ENCODE data around the gene LDHAL6B.
A peak's percentile ranks its signal among the peaks of the same experiment; 100 is the strongest.

Gene LDHAL6B

GRCh38 chr15:59177317-59177660 lies 29.4 kb upstream of the LDHAL6B start:
- DNase-seq (ENCODE audit: low spot score) = peak; percentile 79

- DNase-seq (ENCODE audit: low spot score) = no peak
These were observed 28.4 kb upstream of the LDHAL6B start for GRCh38 chr15:59178151-59178695.

DNA sequence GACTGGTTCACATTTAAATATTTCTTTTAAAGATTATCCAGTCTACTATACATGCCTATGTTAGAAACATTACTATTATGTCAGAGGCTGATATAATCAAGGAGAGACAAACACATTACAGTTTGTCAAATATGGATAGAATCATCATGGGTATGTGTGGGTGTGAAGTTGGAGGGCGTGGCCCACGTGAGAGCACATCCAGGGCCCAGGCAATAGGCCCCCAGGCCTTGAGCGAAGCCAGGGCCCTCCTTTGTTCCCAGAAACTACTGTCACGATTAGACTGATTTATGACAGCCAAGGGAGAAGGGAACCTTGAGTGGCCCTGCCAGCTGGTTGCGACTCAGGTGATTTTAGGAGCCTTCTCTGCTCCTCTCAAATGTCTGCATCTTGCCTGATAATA lies 26.9 kb upstream of the LDHAL6B start:
- no peak for DNase-seq (ENCODE audit: low spot score)

DNA sequence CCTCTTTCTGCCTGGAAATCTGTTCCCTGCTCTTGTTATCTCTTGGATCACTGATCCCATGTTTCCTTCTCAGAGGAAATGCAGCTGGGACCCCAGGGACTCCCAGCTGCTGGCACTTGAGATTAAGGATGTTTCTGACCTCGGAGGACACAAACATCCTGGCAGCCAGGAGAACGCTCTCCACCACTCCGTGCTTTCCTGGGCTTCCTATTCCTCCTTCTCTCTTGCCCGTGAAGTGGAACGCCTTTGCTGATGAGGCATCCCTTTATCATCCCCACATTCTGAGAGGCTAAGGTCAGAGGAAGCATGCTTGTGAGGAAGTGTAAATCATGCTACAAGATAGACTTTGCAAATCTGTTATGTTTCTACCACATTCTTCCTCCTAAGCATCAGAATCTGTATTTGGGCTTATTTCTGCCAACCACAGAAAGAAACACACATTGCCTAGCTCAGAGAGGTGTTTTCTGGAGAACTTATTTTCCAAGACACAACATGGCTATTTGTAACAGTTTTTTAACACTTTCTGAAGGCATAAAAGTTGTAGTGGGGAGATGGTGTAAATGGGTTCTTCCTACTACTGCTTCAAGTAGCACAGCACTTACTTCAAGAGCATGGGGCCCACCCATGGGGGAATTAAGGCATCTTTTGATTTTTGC lies 25.6 kb upstream of the LDHAL6B start:
- no peak for DNase-seq (ENCODE audit: low spot score)

- peak; percentile 46 for DNase-seq (ENCODE audit: low spot score)
These were observed 20.9 kb upstream of the LDHAL6B start for GRCh38 chr15:59185725-59186124.

GRCh38 chr15:59186501-59186900 lies 20.1 kb upstream of the LDHAL6B start:
- no peak for DNase-seq (ENCODE audit: low spot score)

- DNase-seq (ENCODE audit: low spot score) = no peak
These were observed 17.4 kb upstream of the LDHAL6B start for GRCh38 chr15:59189241-59189640.

- DNase-seq (ENCODE audit: low spot score) = no peak
These were observed 16.4 kb upstream of the LDHAL6B start for GRCh38 chr15:59190291-59190690.

GRCh38 chr15:59191855-59192237 lies 14.8 kb upstream of the LDHAL6B start:
- no peak for DNase-seq (ENCODE audit: low spot score)

GRCh38 chr15:59194639-59195325 lies 11.9 kb upstream of the LDHAL6B start:
- no peak for DNase-seq (ENCODE audit: low spot score)

- DNase-seq (ENCODE audit: low spot score) = no peak
These were observed 10.2 kb upstream of the LDHAL6B start for GRCh38 chr15:59196416-59196815.

- no peak for DNase-seq (ENCODE audit: low spot score)
These were observed 9.2 kb upstream of the LDHAL6B start for GRCh38 chr15:59197454-59197853.

DNA sequence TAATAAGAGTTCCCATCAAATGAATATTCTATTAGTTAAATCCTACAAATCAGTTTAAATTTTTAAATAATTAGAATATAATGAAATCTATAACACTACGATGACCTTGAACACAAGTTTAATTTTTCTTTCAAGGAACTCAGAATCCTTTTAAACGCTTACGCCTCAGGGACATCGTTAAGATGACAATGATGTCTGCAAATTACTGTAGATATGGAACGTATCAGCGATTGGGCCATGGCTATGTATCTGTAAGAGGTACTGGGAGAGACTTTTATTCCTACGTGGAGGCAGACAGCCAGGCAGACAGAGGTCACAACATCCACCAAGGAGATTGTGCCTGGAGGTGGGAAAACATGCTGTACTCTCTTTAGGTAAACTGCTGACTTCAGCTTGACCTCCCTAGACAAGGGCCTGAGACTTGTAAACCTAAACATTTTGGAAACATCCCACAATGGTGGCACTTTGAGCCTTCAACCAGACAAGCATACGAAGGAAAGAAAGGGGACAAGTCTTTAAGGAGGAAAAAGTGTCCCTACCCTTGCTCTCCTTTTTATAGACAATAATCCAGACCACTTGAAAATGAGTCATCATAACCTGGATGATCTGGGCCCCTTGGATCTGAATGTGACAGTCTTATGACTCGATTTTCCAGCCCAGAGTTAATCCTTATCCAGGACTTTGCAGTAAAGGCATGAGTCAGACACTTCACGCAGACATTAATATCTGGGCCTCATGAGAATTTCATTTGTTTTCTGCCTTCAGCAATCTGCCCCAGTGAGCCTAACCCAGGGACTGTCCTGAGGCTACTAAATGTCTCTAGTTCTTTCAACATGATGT lies 6.8 kb upstream of the LDHAL6B start:
- DNase-seq (ENCODE audit: low spot score) = no peak

- DNase-seq (ENCODE audit: low spot score) = no peak
These were observed 6.1 kb upstream of the LDHAL6B start for GRCh38 chr15:59200560-59200959.

DNA sequence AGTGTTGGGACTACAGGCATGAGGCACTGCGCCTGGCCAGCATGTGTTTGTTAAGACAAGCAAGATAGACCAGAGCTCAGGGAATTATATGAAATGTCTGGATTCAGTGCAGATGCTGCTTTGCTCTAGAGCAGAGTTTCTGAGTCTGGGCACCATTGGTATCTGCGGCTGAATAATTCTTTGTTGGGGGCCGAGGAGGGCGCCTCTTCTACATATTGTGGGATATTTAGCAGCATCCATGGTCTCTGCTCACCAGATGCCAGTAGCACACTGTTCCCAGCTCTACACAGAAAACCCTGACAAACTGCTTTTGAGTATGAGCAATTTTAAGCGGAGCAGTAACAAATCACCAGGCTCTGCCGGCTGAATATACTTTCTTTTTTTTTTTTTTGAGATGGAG lies 3.6 kb upstream of the LDHAL6B start:
- peak; percentile 55 for DNase-seq (ENCODE audit: low spot score)

- DNase-seq (ENCODE audit: low spot score) = peak; percentile 43
These were observed 3.0 kb upstream of the LDHAL6B start for GRCh38 chr15:59203657-59204056.

DNA sequence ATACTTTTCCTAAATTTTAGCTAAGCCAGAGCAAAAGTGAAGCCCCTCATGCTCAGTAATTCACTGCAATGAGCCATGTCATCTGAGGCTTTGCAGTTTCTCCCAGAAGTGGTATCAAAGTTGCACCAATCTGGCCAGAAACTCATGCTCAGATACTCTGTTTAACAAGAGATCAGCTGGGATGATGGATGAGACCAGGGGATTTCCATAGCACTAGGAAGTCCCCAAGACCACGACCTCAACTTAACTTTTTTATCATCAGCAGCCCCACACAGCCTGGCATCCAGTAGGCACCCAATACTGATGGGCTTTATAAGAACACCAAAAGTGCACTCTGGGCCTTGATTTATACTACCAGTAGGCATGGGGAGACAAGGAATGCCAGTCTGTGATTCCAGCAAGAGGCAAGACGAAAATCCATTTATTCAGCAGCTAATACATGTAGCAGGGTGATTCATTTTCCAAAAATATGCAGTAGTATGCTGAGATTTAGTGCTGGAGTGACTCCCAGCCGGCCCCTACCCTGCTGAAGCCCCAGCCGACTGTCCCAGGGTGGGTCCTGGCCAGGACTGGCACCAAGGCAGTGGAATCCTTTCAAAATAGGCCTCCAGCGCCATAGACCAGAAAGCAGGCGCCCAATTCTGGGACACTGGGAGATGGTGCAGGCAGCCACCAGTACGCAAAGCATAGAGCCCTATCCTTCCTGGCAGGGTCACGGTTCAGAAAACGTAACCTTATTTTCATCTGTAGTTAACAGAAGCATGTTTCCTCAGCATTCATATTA lies 612 bp upstream of the LDHAL6B start:
- DNase-seq (ENCODE audit: low spot score) = no peak

DNA sequence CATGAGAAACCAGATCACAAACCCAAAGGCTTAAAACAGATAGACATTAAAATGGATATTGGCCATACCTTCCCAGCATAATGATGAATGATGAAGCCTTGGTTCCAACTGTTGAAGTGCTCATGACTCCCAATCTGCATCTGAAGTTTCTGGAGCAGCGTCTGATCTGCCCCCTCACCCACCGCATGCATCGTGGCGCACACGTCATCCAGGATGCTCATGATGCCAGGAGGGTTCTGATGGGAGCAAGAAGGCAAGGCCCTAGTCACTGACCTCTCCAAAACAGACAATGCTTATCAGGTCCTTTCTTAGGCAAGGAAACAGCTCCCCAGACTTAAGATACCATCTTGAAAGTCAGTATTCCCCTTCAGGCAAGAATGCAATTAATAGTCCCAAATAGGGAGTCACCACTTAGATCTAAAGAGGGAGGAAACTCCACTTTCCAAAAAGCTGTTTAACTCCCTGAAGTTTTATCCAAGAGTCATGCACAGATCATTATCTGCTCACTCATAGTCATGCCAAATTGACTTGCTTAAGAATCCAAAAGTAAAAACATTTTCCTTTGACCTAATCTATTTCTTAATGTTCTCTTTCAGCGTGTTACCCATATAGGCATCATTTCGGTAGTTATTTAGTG lies 2.1 kb downstream of the LDHAL6B start:
- DNase-seq (ENCODE audit: low spot score) = no peak

- no peak for DNase-seq (ENCODE audit: low spot score)
These were observed 3.5 kb downstream of the LDHAL6B start for GRCh38 chr15:59210186-59210585.

DNA sequence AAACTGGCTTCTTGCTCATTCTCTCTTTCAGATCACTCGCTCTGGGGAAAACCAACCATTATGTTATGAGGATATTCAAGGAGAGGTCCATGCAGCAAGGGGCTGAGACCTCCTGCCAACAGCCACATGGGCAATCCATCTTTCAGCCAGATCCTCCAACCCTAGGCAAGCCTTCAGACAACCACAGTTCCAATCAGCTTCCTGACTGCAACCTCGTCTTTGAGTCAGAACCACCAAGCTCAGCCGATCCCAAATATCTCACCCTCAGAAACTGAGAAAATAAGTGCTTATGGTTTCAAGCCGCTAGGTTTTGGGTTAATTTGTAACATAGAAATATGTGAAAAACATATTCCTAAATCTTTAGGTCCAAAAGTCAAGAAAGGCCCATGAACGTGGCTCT lies 10.3 kb downstream of the LDHAL6B start:
- DNase-seq (ENCODE audit: low spot score) = no peak

- no peak for DNase-seq (ENCODE audit: low spot score)
These were observed 11.3 kb downstream of the LDHAL6B start for GRCh38 chr15:59217876-59218498.
